Measurements from ENCODE around the gene GAS1.

Gene GAS1

GRCh38 chr9:86966852-86967511 is 19.7 kb upstream of the GAS1 start:
- TF ChIP-seq, protein P1, sequence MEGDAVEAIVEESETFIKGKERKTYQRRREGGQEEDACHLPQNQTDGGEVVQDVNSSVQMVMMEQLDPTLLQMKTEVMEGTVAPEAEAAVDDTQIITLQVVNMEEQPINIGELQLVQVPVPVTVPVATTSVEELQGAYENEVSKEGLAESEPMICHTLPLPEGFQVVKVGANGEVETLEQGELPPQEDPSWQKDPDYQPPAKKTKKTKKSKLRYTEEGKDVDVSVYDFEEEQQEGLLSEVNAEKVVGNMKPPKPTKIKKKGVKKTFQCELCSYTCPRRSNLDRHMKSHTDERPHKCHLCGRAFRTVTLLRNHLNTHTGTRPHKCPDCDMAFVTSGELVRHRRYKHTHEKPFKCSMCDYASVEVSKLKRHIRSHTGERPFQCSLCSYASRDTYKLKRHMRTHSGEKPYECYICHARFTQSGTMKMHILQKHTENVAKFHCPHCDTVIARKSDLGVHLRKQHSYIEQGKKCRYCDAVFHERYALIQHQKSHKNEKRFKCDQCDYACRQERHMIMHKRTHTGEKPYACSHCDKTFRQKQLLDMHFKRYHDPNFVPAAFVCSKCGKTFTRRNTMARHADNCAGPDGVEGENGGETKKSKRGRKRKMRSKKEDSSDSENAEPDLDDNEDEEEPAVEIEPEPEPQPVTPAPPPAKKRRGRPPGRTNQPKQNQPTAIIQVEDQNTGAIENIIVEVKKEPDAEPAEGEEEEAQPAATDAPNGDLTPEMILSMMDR (IDR thresholded peaks at IDR 0.05; ENCODE audit: low read depth, low read length, missing control alignments): no peak
- H3K4me3 ChIP-seq (ENCODE audit: low read depth, low read length): no peak overlapping the region
- no peak for DNase-seq (ENCODE audit: low read depth)

- no peak overlapping the region for H3K4me3 ChIP-seq (ENCODE audit: low read depth, low read length)
- TF ChIP-seq, protein P1 (IDR thresholded peaks at IDR 0.05; ENCODE audit: low read depth, low read length, missing control alignments): no peak
- no peak for DNase-seq (ENCODE audit: low read depth)
Observed at GRCh38 chr9:86965636-86966395, 18.5 kb upstream of the GAS1 start.

DNA sequence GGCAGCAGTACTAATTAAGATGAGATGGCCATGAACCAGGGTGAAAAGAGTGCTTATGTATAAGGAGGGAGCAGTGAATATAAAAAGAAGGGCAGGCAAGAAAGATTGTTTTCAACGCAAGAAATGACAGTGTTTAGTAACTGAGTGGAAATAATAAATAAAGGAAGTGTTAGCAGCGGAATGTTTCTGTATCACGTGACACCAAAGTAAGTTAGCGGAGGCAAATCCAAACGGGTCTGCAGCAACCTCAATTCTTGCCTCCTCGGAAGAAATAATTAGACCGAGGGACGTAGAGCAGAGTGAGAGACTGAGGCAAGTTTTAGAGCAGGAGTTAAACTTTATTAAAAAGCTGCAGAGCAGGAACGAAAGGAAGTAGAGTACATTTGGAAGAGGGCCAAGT is 15.4 kb upstream of the GAS1 start:
- H3K4me3 ChIP-seq (ENCODE audit: low read depth, low read length): no peak overlapping the region
- no peak for DNase-seq (ENCODE audit: low read depth)
- TF ChIP-seq, protein P1 (IDR thresholded peaks at IDR 0.05; ENCODE audit: low read depth, low read length, missing control alignments): no peak

- no peak for DNase-seq (ENCODE audit: low read depth)
- TF ChIP-seq, protein P1 (IDR thresholded peaks at IDR 0.05; ENCODE audit: low read depth, low read length, missing control alignments): no peak
- H3K4me3 ChIP-seq (ENCODE audit: low read depth, low read length): no peak overlapping the region
Observed at GRCh38 chr9:86960938-86961337, 13.6 kb upstream of the GAS1 start.

DNA sequence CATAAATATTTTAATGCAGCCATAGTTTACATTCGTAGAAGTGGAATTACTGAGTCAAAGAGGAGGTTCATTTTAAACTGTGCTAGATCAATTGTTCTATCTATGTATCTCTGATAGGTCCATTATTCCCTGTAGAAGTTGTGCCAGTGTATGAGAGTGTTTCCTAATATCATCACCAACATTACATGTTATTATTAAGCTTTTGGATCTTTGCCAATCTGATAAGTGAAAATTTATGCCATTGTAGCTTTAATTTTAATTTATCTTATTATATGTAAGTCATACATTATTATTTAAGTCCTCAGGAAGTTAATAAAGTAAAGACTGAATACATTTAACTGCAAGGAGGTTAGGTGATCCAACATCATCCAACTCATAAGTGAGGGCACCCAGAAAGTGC is 10.9 kb upstream of the GAS1 start:
- TF ChIP-seq, protein P1 (IDR thresholded peaks at IDR 0.05; ENCODE audit: low read depth, low read length, missing control alignments): no peak
- DNase-seq (ENCODE audit: low read depth): no peak
- H3K4me3 ChIP-seq (ENCODE audit: low read depth, low read length): no peak overlapping the region

DNA sequence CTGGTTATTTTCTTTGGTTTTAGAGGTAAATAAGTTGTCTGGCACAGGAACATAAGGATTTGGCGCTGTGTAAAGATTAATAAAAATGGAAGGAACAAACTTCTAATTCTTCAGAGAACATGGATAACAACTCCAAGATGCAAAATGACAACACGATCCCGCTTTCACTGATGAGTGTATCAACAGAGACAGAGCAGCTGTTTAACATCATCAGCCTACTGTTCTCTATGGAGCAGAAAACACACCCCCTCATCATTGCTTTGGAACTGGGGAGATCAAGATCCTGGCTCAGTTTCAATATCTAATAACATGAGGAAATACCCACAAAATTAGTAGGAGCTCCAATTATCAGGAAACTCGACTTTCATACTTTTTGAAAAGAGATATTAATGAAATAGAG is 8.3 kb upstream of the GAS1 start:
- TF ChIP-seq, protein P1 (IDR thresholded peaks at IDR 0.05; ENCODE audit: low read depth, low read length, missing control alignments): no peak
- no peak for DNase-seq (ENCODE audit: low read depth)
- no peak overlapping the region for H3K4me3 ChIP-seq (ENCODE audit: low read depth, low read length)

All from GM12864 (cell line).